Neural cell (in vitro differentiated cells): ENCODE data around the gene GRAPL.
"Not testable (repeated sequence)": the region's sequence is repeated elsewhere in the genome, so short reads cannot be mapped to it uniquely, and the experiment has no call there.

ENCODE experiments used
- CTCF ChIP-seq: fragments of 450-650 bp; IDR thresholded peaks from 2 replicates; pipeline ENCODE4 v1.5.1; 2014; ENCODE audit warnings: antibody characterized with exemption, mild to moderate bottlenecking, moderate library complexity; ENCODE audit not compliant: poor library complexity, severe bottlenecking
- RAD21 ChIP-seq: fragments of 450-650 bp; conservative IDR thresholded peaks from 2 replicates; pipeline ENCODE4 v1.6.1; 2014; ENCODE audit warnings: antibody characterized with exemption, mild to moderate bottlenecking, moderate library complexity
- TAF1 ChIP-seq: IDR thresholded peaks from 2 replicates; pipeline ENCODE4 v1.6.1; 2012; ENCODE audit warnings: low read depth

DNA sequence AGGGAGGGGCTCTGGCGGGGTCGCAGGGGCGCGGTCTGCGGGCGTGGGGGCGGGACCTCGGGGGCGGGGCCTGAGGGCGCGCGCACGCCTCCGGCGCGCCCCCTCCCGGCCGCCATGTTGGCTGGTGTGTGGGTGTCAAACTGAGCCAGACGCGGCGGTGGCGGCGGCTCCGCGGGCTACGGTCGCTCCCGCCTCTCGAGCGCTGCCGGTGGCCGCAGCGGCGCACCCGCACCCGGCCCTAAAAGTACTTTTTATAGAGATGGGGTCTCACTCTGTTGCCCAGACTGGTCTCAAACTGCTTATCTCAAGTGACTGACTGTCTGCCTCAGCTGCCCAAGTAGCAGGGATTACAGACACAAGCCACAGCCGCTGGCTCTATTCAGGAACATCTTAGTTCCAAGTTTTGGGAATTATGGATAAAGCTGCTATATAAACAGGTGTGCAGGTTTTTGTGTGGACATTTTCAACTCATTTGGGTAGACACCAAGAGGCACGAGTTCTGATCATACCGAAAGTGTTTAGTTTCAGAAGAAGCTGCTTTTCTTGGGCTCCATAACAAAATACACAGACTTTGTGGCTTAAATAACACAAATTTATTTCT is 16.2 kb upstream of the GRAPL start:
- TF ChIP-seq CTCF = peak; percentile 67
- TF ChIP-seq RAD21, TAF1: not testable (repeated sequence)
